ENCODE data around the gene ZNF668.

DNA sequence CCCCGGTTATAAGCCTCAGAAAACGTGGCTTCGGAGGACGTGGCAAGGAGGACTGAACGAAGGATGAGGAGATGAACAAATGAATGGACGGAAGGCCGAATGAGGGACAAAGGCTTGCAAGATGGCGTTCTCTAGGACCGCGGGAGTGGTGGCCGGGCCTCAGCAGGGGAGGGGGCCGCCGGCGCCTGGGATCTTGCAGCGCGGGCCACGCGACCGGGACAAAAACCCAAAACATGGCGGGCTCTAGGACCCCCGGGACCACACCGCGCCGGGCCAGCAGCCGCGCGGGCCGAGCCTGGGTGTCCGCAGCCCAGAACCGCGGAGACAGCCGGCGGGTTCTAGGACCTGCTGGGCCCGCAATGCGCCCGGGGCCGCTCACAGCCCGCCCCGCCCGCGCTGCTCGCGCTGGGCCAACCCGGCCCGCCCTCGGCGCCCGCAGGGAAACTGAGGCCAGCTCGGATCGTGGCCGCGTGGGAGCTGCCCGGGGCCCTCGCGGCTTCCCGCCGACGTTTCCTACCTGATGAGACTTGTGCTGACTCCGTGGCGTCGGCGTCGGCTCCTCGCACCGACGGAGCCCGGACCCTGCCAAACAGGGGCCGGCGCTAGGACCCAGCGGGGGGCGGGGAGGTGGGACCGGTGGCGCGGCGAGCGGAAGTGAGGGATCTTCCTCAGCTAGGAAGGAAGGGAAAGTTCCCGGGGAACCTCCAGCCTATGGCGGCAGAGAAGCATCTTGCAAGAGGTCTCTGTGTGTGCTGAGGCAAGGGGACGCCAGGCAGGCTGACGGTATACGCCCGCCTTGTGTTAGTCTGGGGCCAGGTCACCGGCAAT is 684 bp downstream of the ZNF668 start:
- TF ChIP-seq OSR1 (CRISPR knock-in tag; IDR thresholded peaks at IDR 0.05) = no peak
- TF ChIP-seq BACH2 (CRISPR knock-in tag; IDR thresholded peaks at IDR 0.05; ENCODE audit: borderline replicate concordance) = no peak
- TF ChIP-seq, protein P1, sequence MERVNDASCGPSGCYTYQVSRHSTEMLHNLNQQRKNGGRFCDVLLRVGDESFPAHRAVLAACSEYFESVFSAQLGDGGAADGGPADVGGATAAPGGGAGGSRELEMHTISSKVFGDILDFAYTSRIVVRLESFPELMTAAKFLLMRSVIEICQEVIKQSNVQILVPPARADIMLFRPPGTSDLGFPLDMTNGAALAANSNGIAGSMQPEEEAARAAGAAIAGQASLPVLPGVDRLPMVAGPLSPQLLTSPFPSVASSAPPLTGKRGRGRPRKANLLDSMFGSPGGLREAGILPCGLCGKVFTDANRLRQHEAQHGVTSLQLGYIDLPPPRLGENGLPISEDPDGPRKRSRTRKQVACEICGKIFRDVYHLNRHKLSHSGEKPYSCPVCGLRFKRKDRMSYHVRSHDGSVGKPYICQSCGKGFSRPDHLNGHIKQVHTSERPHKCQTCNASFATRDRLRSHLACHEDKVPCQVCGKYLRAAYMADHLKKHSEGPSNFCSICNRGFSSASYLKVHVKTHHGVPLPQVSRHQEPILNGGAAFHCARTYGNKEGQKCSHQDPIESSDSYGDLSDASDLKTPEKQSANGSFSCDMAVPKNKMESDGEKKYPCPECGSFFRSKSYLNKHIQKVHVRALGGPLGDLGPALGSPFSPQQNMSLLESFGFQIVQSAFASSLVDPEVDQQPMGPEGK (CRISPR knock-in tag; IDR thresholded peaks at IDR 0.05; ENCODE audit: borderline replicate concordance) = no peak
- no peak for TF ChIP-seq ZFP30 (CRISPR knock-in tag; IDR thresholded peaks at IDR 0.05)
